Stimulated activated naive CD8-positive, alpha-beta T cell treated with anti-CD3 and anti-CD28 coated beads, Interleukin-15, Interleukin-2, amounts not matched to agents 100 U/mL and 50 U/mL, for 24 hours (primary cell): ENCODE data around the gene ZFR2.
"Not testable (repeated sequence)": the region's sequence is repeated elsewhere in the genome, so short reads cannot be mapped to it uniquely, and the experiment has no call there.

ENCODE experiments used
- ATAC-seq: fragments of 150-1000 bp; cut with Tn5 transposase; one replicate; pipeline ENCODE4 v1.10.0; 2021
- DNase-seq: peaks from one replicate; pipeline ENCODE4 v3.0.0; 2021

ZFR2 gene

GRCh38 chr19:3770136-3770999, 98.5 kb downstream of the ZFR2 start:
- ATAC-seq (no peak), DNase-seq (no peak)

- ATAC-seq (no peak), DNase-seq (no peak)
Observed at GRCh38 chr19:3769494-3769893, 99.3 kb downstream of the ZFR2 start.

GRCh38 chr19:3768748-3769099, 100.1 kb downstream of the ZFR2 start:
- DNase-seq (no peak), ATAC-seq (no peak)

GRCh38 chr19:3768015-3768747, 100.7 kb downstream of the ZFR2 start:
- no peak for ATAC-seq
- no peak for DNase-seq

- DNase-seq (no peak), ATAC-seq (no peak)
Observed at GRCh38 chr19:3767050-3767449, 101.8 kb downstream of the ZFR2 start.

- no peak for ATAC-seq
- DNase-seq, result peak; percentile 44
Observed at GRCh38 chr19:3766520-3766919, 102.3 kb downstream of the ZFR2 start.

- not testable (repeated sequence) for DNase-seq, ATAC-seq
Observed at GRCh38 chr19:3765757-3766156, 103.1 kb downstream of the ZFR2 start.

- ATAC-seq, result no peak
Observed at GRCh38 chr19:3765121-3765520, 103.7 kb downstream of the ZFR2 start.

GRCh38 chr19:3762501-3763459, 106.1 kb downstream of the ZFR2 start, which contains the start of gene MRPL54:
MRPL54 (plus strand) TSS chr19:3762682; CDS start chr19:3762701, 19 bp downstream.
- ATAC-seq (peak; percentile 86), DNase-seq (peak; percentile 100)

More at GRCh38 chr19:3765121-3765520, 103.7 kb downstream of the ZFR2 start:
- no peak for DNase-seq

- DNase-seq (no peak), ATAC-seq (no peak)
Observed at GRCh38 chr19:3762130-3762473, 106.7 kb downstream of the ZFR2 start.

GRCh38 chr19:3761382-3762129, 107.3 kb downstream of the ZFR2 start, which contains the start of gene APBA3:
APBA3 (minus strand) TSS chr19:3761692; CDS start chr19:3760264, 1,428 bp downstream.
- ATAC-seq, result peak; percentile 69
- DNase-seq, result peak; percentile 99

GRCh38 chr19:3760871-3761361, 107.9 kb downstream of the ZFR2 start:
- DNase-seq, result peak; percentile 21
- no peak for ATAC-seq

- DNase-seq (no peak), ATAC-seq (no peak)
Observed at GRCh38 chr19:3759482-3760254, 109.2 kb downstream of the ZFR2 start.

- not testable (repeated sequence) for ATAC-seq, DNase-seq
Observed at GRCh38 chr19:3758297-3758696, 110.5 kb downstream of the ZFR2 start.

- ATAC-seq, DNase-seq: not testable (repeated sequence)
Observed at GRCh38 chr19:3757705-3758104, 111.1 kb downstream of the ZFR2 start.
